DOHH2 (cell line): ENCODE data around the gene MTMR10.
A peak's percentile ranks its signal among the peaks of the same experiment; 100 is the strongest.

Source experiments
- H3F3A ChIP-seq: fragments of 200-600 bp; sonication (generic), shearing (Covaris generic); 2 replicates; pipeline ENCODE4 v1.6.0; 2016; ENCODE audit warnings: antibody characterized with exemption, mild to moderate bottlenecking; ENCODE audit not compliant: control insufficient read depth, insufficient read depth
- H3K27ac ChIP-seq: fragments of 200-600 bp; sonication (generic); 2 replicates; pipeline ENCODE4 v1.5.1; 2014; ENCODE audit warnings: low read depth, mild to moderate bottlenecking, low read length, moderate library complexity
- H3K27me3 ChIP-seq: fragments of 200-600 bp; sonication (generic); 2 replicates; pipeline ENCODE4 v1.6.1; 2014; ENCODE audit warnings: mild to moderate bottlenecking, low read length, mixed read lengths; ENCODE audit not compliant: control insufficient read depth
- H3K36me3 ChIP-seq: fragments of 200-600 bp; sonication (generic); 2 replicates; pipeline ENCODE4 v1.6.1; 2014; ENCODE audit warnings: mild to moderate bottlenecking, low read length, moderate library complexity, mixed read lengths; ENCODE audit not compliant: control insufficient read depth
- H3K4me1 ChIP-seq: fragments of 200-600 bp; sonication (generic); 2 replicates; pipeline ENCODE4 v1.6.1; 2014; ENCODE audit warnings: mild to moderate bottlenecking, low read length, mixed read lengths; ENCODE audit not compliant: control insufficient read depth
- H3K4me2 ChIP-seq: fragments of 200-600 bp; sonication (generic); 2 replicates; pipeline ENCODE4 v1.6.0; 2014; ENCODE audit warnings: mild to moderate bottlenecking, low read length, moderate library complexity
- H3K4me3 ChIP-seq: fragments of 200-600 bp; sonication (generic); 2 replicates; pipeline ENCODE4 v1.5.1; 2014; ENCODE audit warnings: mild to moderate bottlenecking, low read length, mixed read lengths
- H3K79me2 ChIP-seq: fragments of 200-600 bp; sonication (generic); 2 replicates; pipeline ENCODE4 v1.6.1; 2014; ENCODE audit warnings: mild to moderate bottlenecking, low read length, mixed read lengths; ENCODE audit not compliant: control insufficient read depth
- H3K9me2 ChIP-seq: fragments of 200-600 bp; sonication (generic); replicated peaks from 2 replicates; pipeline ENCODE4 v1.6.1; 2014; ENCODE audit warnings: mild to moderate bottlenecking, low read length, mixed read lengths; ENCODE audit not compliant: control insufficient read depth
- H3K9me3 ChIP-seq: fragments of 200-600 bp; sonication (generic); 2 replicates; pipeline ENCODE4 v1.6.1; 2014; ENCODE audit warnings: antibody characterized with exemption, low read length, mixed read lengths; ENCODE audit not compliant: control insufficient read depth, insufficient read depth
- H4K20me1 ChIP-seq: fragments of 200-600 bp; sonication (generic); 2 replicates; pipeline ENCODE4 v1.6.0; 2014; ENCODE audit warnings: low read depth, mild to moderate bottlenecking, antibody characterized with exemption, low read length, moderate library complexity; ENCODE audit not compliant: control insufficient read depth, insufficient read depth
- EZH2phosphoT487 ChIP-seq: fragments of 200-600 bp; sonication (generic); IDR thresholded peaks from 2 replicates; pipeline ENCODE4 v1.6.1; 2017; ENCODE audit warnings: borderline replicate concordance, mild to moderate bottlenecking, antibody characterized with exemption, low read length, moderate library complexity, mixed read lengths
- TF ChIP-seq, protein P1 (sequence below): fragments of 200-600 bp; sonication (generic); IDR thresholded peaks from one replicate; pipeline ENCODE4 v1.5.1; 2014; ENCODE audit warnings: antibody characterized with exemption, mild to moderate bottlenecking, low read depth, low read length; ENCODE audit not compliant: poor library complexity, severe bottlenecking

MTMR10 gene

DNA sequence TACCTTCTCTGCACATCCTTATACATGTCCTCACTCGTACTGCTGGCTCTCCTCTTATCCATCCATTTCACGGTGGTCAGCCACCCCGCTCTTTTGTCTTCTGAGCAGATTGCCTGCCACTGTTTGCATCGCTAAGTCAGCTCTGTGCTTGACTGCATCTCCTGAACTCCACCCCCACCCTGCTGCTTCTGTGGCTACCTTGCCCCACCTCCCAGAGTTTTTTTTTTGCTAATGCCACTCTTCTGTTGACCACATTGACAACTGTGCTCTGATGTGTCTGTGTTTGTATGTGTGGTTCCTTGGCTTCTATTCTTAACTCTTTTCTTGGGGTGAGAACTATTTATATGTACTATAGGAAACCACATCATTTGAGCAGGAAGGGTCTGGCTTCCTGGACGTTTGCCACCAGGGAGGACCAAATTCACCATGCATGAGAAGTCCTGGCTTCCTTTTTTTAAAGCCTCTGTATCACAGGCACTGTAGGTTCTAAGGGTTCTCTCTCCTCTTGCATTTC, 12.8 kb upstream of the MTMR10 start:
- H3K4me3 ChIP-seq: peak overlapping the region; percentile 25
- peaks cover 11% of the 10 kb centered on the region; the same call in 1 of the 2 replicates for H3F3A ChIP-seq
- H3K36me3 ChIP-seq: no peaks in the 10 kb centered on the region
- peak overlapping the region; percentile 56 for H3K4me2 ChIP-seq
- no peaks in the 10 kb centered on the region for H3K79me2 ChIP-seq
- H3K4me1 ChIP-seq: peaks cover 31% of the 10 kb centered on the region
- TF ChIP-seq EZH2phosphoT487: no peak
- TF ChIP-seq, protein P1, sequence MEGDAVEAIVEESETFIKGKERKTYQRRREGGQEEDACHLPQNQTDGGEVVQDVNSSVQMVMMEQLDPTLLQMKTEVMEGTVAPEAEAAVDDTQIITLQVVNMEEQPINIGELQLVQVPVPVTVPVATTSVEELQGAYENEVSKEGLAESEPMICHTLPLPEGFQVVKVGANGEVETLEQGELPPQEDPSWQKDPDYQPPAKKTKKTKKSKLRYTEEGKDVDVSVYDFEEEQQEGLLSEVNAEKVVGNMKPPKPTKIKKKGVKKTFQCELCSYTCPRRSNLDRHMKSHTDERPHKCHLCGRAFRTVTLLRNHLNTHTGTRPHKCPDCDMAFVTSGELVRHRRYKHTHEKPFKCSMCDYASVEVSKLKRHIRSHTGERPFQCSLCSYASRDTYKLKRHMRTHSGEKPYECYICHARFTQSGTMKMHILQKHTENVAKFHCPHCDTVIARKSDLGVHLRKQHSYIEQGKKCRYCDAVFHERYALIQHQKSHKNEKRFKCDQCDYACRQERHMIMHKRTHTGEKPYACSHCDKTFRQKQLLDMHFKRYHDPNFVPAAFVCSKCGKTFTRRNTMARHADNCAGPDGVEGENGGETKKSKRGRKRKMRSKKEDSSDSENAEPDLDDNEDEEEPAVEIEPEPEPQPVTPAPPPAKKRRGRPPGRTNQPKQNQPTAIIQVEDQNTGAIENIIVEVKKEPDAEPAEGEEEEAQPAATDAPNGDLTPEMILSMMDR: no peak
- no peaks in the 10 kb centered on the region for H4K20me1 ChIP-seq
- no peaks in the 10 kb centered on the region for H3K9me3 ChIP-seq
- H3K27ac ChIP-seq: no peak overlapping the region
- no peaks in the 10 kb centered on the region for H3K9me2 ChIP-seq
- H3K27me3 ChIP-seq: peaks cover 73% of the 10 kb centered on the region

DNA sequence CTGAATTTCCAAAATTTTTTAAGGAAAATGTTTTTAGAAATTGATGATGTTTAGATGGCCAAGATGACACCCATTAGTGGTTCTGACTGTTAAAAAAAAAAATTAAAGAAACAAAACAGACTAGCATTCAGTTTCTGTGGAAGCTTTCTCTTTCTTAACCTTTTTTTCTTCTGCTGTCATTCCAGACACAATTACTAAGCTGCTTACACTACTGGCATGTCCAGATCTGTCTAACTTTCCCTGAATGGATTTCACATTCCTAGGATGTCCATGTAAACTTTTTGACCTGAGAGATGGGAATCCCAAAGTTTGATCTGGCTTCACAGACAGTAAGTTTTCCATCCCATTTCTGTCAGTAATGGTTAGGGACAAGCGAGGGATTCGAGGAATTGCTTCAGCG, 10.3 kb upstream of the MTMR10 start:
- Histone ChIP-seq H3K4me3 (no peak overlapping the region), H3K9me3 (no peaks in the 10 kb centered on the region), H3K27me3 (peaks cover 53% of the 10 kb centered on the region), H3K9me2 (no peaks in the 10 kb centered on the region), H4K20me1 (no peaks in the 10 kb centered on the region), H3K4me1 (peaks cover 31% of the 10 kb centered on the region), H3K79me2 (no peaks in the 10 kb centered on the region), H3K36me3 (no peaks in the 10 kb centered on the region), H3K4me2 (no peak overlapping the region), H3K27ac (no peak overlapping the region), H3F3A (peaks cover 11% of the 10 kb centered on the region; the same call in 1 of the 2 replicates)
- TF ChIP-seq EZH2phosphoT487: no peak
- TF ChIP-seq, protein P1: no peak

DNA sequence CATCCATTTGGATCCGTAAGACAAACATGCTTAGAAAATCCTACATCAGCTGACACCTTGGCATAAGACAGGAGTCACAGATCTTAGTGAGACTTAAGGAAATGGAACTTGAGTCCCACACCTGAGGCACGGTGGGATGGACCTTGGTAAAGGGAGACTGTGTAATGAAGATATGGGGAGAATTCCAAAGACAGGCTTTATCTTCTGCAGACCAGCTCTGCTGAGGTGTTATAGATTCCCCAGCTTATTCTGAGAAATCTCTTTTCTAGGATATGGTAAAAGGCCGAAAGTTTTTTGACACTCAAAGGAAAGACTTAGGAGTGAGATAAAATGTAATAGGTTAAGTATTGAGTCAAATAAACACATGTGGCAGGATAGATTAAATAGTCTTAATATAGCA, 8.3 kb upstream of the MTMR10 start:
- no peak overlapping the region for H3K27ac ChIP-seq
- no peaks in the 10 kb centered on the region for H3K79me2 ChIP-seq

More for the DNA sequence above, 8.3 kb upstream of the MTMR10 start:
- no peak overlapping the region for H3K4me3 ChIP-seq
- peaks cover 41% of the 10 kb centered on the region for H3K27me3 ChIP-seq
- no peak for TF ChIP-seq EZH2phosphoT487
- TF ChIP-seq, protein P1: no peak
- no peaks in the 10 kb centered on the region for H3K9me2 ChIP-seq
- H3K9me3 ChIP-seq: no peaks in the 10 kb centered on the region
- H3F3A ChIP-seq: peaks cover 11% of the 10 kb centered on the region; the same call in 1 of the 2 replicates
- H3K4me2 ChIP-seq: no peak overlapping the region
- H3K4me1 ChIP-seq: peaks cover 18% of the 10 kb centered on the region
- H4K20me1 ChIP-seq: no peaks in the 10 kb centered on the region
- no peaks in the 10 kb centered on the region for H3K36me3 ChIP-seq
